ENCODE measurements around the gene PIWIL1.

DNA sequence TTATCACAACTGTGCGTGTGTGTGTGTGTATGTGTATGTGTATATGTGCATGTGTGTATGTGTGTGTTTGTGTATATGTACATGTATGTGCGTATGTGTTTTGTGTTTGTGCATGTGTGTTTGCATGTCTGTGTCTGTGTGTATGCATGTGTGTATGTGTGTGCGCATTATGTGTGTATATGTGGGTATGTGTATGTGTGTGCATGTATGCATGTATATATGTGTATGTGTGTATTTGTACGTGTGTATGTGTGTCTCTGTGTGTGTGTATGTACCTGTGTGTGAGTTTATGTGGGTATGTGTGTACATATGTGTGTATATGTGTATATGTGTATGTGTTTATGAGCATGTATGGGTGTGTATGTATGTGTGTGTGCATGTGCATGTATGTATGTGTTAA, 37.6 kb upstream of the PIWIL1 start:
- TF ChIP-seq, protein P1, sequence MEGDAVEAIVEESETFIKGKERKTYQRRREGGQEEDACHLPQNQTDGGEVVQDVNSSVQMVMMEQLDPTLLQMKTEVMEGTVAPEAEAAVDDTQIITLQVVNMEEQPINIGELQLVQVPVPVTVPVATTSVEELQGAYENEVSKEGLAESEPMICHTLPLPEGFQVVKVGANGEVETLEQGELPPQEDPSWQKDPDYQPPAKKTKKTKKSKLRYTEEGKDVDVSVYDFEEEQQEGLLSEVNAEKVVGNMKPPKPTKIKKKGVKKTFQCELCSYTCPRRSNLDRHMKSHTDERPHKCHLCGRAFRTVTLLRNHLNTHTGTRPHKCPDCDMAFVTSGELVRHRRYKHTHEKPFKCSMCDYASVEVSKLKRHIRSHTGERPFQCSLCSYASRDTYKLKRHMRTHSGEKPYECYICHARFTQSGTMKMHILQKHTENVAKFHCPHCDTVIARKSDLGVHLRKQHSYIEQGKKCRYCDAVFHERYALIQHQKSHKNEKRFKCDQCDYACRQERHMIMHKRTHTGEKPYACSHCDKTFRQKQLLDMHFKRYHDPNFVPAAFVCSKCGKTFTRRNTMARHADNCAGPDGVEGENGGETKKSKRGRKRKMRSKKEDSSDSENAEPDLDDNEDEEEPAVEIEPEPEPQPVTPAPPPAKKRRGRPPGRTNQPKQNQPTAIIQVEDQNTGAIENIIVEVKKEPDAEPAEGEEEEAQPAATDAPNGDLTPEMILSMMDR (IDR thresholded peaks at IDR 0.05) = no peak
- TF ChIP-seq PBX3 (IDR thresholded peaks at IDR 0.05) = no peak
- no peak for TF ChIP-seq MAX (IDR thresholded peaks at IDR 0.05)
- no peak for TF ChIP-seq POLR2AphosphoS2 (conservative IDR thresholded peaks at IDR 0.05; ENCODE audit: low read length)
- TF ChIP-seq POLR2A (IDR thresholded peaks at IDR 0.05; ENCODE audit: low read length) = no peak
- TF ChIP-seq EP300 (IDR thresholded peaks at IDR 0.05) = no peak
- TF ChIP-seq, protein P2, sequence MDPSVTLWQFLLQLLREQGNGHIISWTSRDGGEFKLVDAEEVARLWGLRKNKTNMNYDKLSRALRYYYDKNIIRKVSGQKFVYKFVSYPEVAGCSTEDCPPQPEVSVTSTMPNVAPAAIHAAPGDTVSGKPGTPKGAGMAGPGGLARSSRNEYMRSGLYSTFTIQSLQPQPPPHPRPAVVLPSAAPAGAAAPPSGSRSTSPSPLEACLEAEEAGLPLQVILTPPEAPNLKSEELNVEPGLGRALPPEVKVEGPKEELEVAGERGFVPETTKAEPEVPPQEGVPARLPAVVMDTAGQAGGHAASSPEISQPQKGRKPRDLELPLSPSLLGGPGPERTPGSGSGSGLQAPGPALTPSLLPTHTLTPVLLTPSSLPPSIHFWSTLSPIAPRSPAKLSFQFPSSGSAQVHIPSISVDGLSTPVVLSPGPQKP (IDR thresholded peaks at IDR 0.05; ENCODE audit: low read depth, low read length) = no peak
- no peak for TF ChIP-seq BHLHE40 (IDR thresholded peaks at IDR 0.05; ENCODE audit: low read depth, low read length)
- no peak for TF ChIP-seq TP53 (CRISPR knock-in tag; IDR thresholded peaks at IDR 0.05)
- no peak for TF ChIP-seq RCOR1 (IDR thresholded peaks at IDR 0.05; ENCODE audit: low read depth, low read length)
- no peak for TF ChIP-seq BCL3 (IDR thresholded peaks at IDR 0.05)
